GM12878 (cell line): ENCODE data around the gene GALNTL6. TPM values are rescaled to one million over a fixed set of nuclear protein-coding genes. Genes with fewer than 3 reads are reported as not detected.

Experiments used
- ATAC-seq: fragments of 200-7000 bp; cut with Tn5 transposase; 3 replicates; pipeline ENCODE4 v1.9.1; 2020; ENCODE audit warnings: mild to moderate bottlenecking, moderate library complexity
- BruUV-seq: library from RNA; stranded (reverse); fragments of 400-500 nt; replicated peaks from 2 replicates; lab custom pipeline; 2021; lab: Mats Ljungman, UMichigan
- CTCF ChIA-PET: fragments of 300-600 bp; sonication (Branson Sonifier 250); formaldehyde crosslinking; extraction: SDS; loops from one replicate; lab custom pipeline; 2021; ENCODE audit warnings: inconsistent platforms; lab: Yijun Ruan, JAX
- POLR2A ChIA-PET: fragments of 350-600 bp; formaldehyde crosslinking; extraction: SDS; loops from one replicate; lab custom pipeline; 2021; ENCODE audit warnings: inconsistent platforms; lab: Charles Lee
- RAD21 ChIA-PET: fragments of 300-600 bp; sonication (Branson Sonifier 250); formaldehyde crosslinking; loops from one replicate; lab custom pipeline; 2023; ENCODE audit warnings: antibody characterized with exemption; ENCODE audit not compliant: unreplicated experiment; lab: Charles Lee
- SMC1A ChIA-PET: fragments of 300-600 bp; sonication (Branson Sonifier 250); formaldehyde crosslinking; loops from one replicate; lab custom pipeline; 2023; ENCODE audit not compliant: unreplicated experiment, uncharacterized antibody; lab: Charles Lee
- DNase-seq: peaks from one replicate; pipeline ENCODE4 v3.0.0-alpha.2; 2011; ENCODE audit warnings: low read depth, low spot score
- FAIRE-seq: peaks from 3 replicates; lab custom pipeline; 2011; peaks lifted over from hg19 to GRCh38; lab: Jason Lieb, UNC
- H2AFZ ChIP-seq: 2 replicates; pipeline ENCODE4 v1.6.0; 2011; ENCODE audit warnings: low read depth, low read length, control low read depth; ENCODE audit not compliant: control insufficient read depth
- H3K27ac ChIP-seq: 2 replicates; pipeline ENCODE4 v1.5.1; 2011; ENCODE audit warnings: control low read depth; ENCODE audit not compliant: control insufficient read depth, insufficient read depth
- H3K27me3 ChIP-seq, 2 experiments: replicated peaks in 1 of 2; 2 replicates each; pipeline versions ENCODE4 v1.6.0 to v1.6.1; 2011; ENCODE audit warnings: low read length in 1 of 2; ENCODE audit not compliant: control insufficient read depth in 2 of 2, insufficient read depth in 2 of 2
- H3K36me3 ChIP-seq, 2 experiments: 2 replicates each; pipeline ENCODE4 v1.5.1; 2011; ENCODE audit warnings: low read length in 1 of 2; ENCODE audit not compliant: control insufficient read depth in 2 of 2, insufficient read depth in 2 of 2
- H3K4me1 ChIP-seq: 2 replicates; pipeline ENCODE4 v1.6.1; 2011; ENCODE audit warnings: mild to moderate bottlenecking, low read length, moderate library complexity, mixed read lengths; ENCODE audit not compliant: control insufficient read depth, insufficient read depth
- H3K4me2 ChIP-seq: 2 replicates; pipeline ENCODE4 v1.6.0; 2011; ENCODE audit warnings: control low read depth; ENCODE audit not compliant: control insufficient read depth, insufficient read depth
- H3K4me3 ChIP-seq: fragments of 200-600 bp; sonication (generic); 2 replicates; pipeline ENCODE4 v1.5.1; 2016
- H3K79me2 ChIP-seq: 2 replicates; pipeline ENCODE4 v1.6.0; 2011; ENCODE audit warnings: low read length; ENCODE audit not compliant: control insufficient read depth, insufficient read depth
- H3K9ac ChIP-seq: 2 replicates; pipeline ENCODE4 v1.8.0; 2011; ENCODE audit warnings: low read length, control low read depth, mixed read lengths; ENCODE audit not compliant: control insufficient read depth, insufficient read depth
- H3K9me3 ChIP-seq: replicated peaks from 3 replicates; pipeline ENCODE4 v1.5.1; 2011; ENCODE audit warnings: mild to moderate bottlenecking, low read length; ENCODE audit not compliant: control insufficient read depth, insufficient read depth
- H4K20me1 ChIP-seq: 2 replicates; pipeline ENCODE4 v1.6.0; 2011; ENCODE audit not compliant: control insufficient read depth, insufficient read depth
- CBX3 ChIP-seq: fragments of 200-600 bp; sonication (generic); IDR thresholded peaks from 2 replicates; pipeline ENCODE4 v1.6.1; 2016; ENCODE audit warnings: low read depth, borderline replicate concordance
- CREM ChIP-seq: IDR thresholded peaks from 2 replicates; pipeline ENCODE4 v1.6.1; 2014; ENCODE audit warnings: antibody characterized with exemption, low read depth
- EED ChIP-seq: sonication (generic); IDR thresholded peaks from 2 replicates; pipeline ENCODE4 v1.6.1; 2016; ENCODE audit warnings: antibody characterized with exemption, low read depth
- EP300 ChIP-seq, 2 experiments: fragments of 150-350 bp in 1 of 2; IDR thresholded peaks; 2 replicates each; pipeline ENCODE4 v1.6.1; 2011 to 2012; ENCODE audit warnings: low read depth in 2 of 2, low read length in 2 of 2, borderline replicate concordance in 1 of 2, improper control_type of control experiment in 1 of 2, inconsistent platforms in 1 of 2; ENCODE audit not compliant: control insufficient read depth in 1 of 2
- FOS ChIP-seq: IDR thresholded peaks from 3 replicates; pipeline ENCODE4 v1.6.1; 2011; ENCODE audit warnings: borderline replicate concordance; ENCODE audit not compliant: insufficient read length; ENCODE audit errors: extremely low read depth
- HCFC1 ChIP-seq: fragments of 150-350 bp; IDR thresholded peaks from 2 replicates; pipeline ENCODE4 v1.6.1; 2014; ENCODE audit warnings: low read length
- HDAC2 ChIP-seq: fragments of 200-600 bp; sonication (generic); IDR thresholded peaks from 2 replicates; pipeline ENCODE4 v1.6.1; 2017
- IKZF2 ChIP-seq, 2 experiments: fragments of 450-650 bp; IDR thresholded peaks; 2 replicates each; pipeline ENCODE4 v1.6.1; 2017; ENCODE audit warnings: mild to moderate bottlenecking in 2 of 2, moderate library complexity in 2 of 2
- IRF4 ChIP-seq: IDR thresholded peaks from 2 replicates; pipeline ENCODE4 v1.6.1; 2011; ENCODE audit warnings: low read depth, low read length
- JUNB ChIP-seq: IDR thresholded peaks from 2 replicates; pipeline ENCODE4 v1.6.1; 2016; ENCODE audit warnings: antibody characterized with exemption, mild to moderate bottlenecking
- LARP7 ChIP-seq: fragments of 450-650 bp; IDR thresholded peaks from 2 replicates; pipeline ENCODE4 v1.6.1; 2017; ENCODE audit warnings: mild to moderate bottlenecking
- MEF2A ChIP-seq: IDR thresholded peaks from 2 replicates; pipeline ENCODE4 v1.6.1; 2011; ENCODE audit warnings: low read depth, mild to moderate bottlenecking, low read length, moderate library complexity; ENCODE audit not compliant: insufficient read depth
- MTA2 ChIP-seq: fragments of 450-650 bp; IDR thresholded peaks from 2 replicates; pipeline ENCODE4 v1.6.1; 2016; ENCODE audit warnings: low read depth, mild to moderate bottlenecking, moderate library complexity
- NFIC ChIP-seq: IDR thresholded peaks from 2 replicates; pipeline ENCODE4 v1.6.1; 2012; ENCODE audit warnings: low read depth, mild to moderate bottlenecking, inconsistent platforms, low read length, moderate library complexity
- NFYB ChIP-seq: IDR thresholded peaks from 2 replicates; pipeline ENCODE4 v1.6.1; 2011; ENCODE audit warnings: low read depth, mild to moderate bottlenecking, low read length, improper control_type of control experiment, moderate library complexity; ENCODE audit not compliant: insufficient read depth
- PBX3 ChIP-seq: IDR thresholded peaks from 2 replicates; pipeline ENCODE4 v1.6.1; 2011; ENCODE audit warnings: mild to moderate bottlenecking, low read depth, low read length, moderate library complexity; ENCODE audit not compliant: insufficient replicate concordance
- SIN3A ChIP-seq: IDR thresholded peaks from 2 replicates; pipeline ENCODE4 v1.6.1; 2012; ENCODE audit warnings: low read depth, low read length, improper control_type of control experiment
- SIX5 ChIP-seq: IDR thresholded peaks from 2 replicates; pipeline ENCODE4 v1.6.1; 2011; ENCODE audit warnings: mild to moderate bottlenecking, low read depth, low read length, moderate library complexity; ENCODE audit not compliant: severe bottlenecking
- TCF7 ChIP-seq: IDR thresholded peaks from 2 replicates; pipeline ENCODE4 v1.6.1; 2014; ENCODE audit warnings: antibody characterized with exemption, borderline replicate concordance
- ZBED1 ChIP-seq: IDR thresholded peaks from 2 replicates; pipeline ENCODE4 v1.6.1; 2016; ENCODE audit warnings: borderline replicate concordance
- ZNF384 ChIP-seq: IDR thresholded peaks from 2 replicates; pipeline ENCODE4 v1.6.1; 2012; ENCODE audit warnings: low read depth, mild to moderate bottlenecking, low read length, improper control_type of control experiment, borderline replicate concordance
- WGBS: methylation state at CpG from one replicate; pipeline ENCODE4 v1.1.6; 2016; ENCODE audit warnings: low lambda C conversion rate; ENCODE audit not compliant: insufficient replicate concordance, insufficient coverage; ENCODE audit errors: missing lambda C conversion rate; 5-methylcytosine and 5-hydroxymethylcytosine counted together
- in situ Hi-C: fragments of 300-500 bp; cut with MboI; formaldehyde crosslinking; loops from 9 replicates; pipeline ENCODE4 v1.14.3; 2018; ENCODE audit warnings: mixed read lengths
- intact Hi-C: fragments of 100-400 bp; cut with micrococcal nuclease; formaldehyde crosslinking; loops from one replicate; pipeline ENCODE4 v1.14.2; 2022; ENCODE audit not compliant: unreplicated experiment
- polyA plus RNA-seq, 11 experiments: library from polyadenylated mRNA; depleted of rRNA in 4 of 11; unstranded in 6 of 11; stranded (reverse) in 5 of 11; fragments of >200 nt; fragmentation: Nextera tagmentation in 4 of 11; fragmentation: Illumina TruSeq in 1 of 11; extraction: Ambion mirVana in 4 of 11; extraction: Trizol in 1 of 11; gene quantifications; 1 replicate in 1 of 11; 2 replicates in 10 of 11; pipeline versions ENCODE4 v1.2.1 to v1.2.3, GENCODE V29; 2011 to 2016; ENCODE audit warnings: inconsistent platforms in 2 of 11, missing spikeins in 2 of 11, low read depth in 1 of 11
- total RNA-seq, 4 experiments: library from RNA; depleted of rRNA in 3 of 4; stranded (reverse); fragments of >200 nt in 3 of 4; fragmentation: Illumina TruSeq in 1 of 4; extraction: Trizol in 1 of 4; gene quantifications; 2 replicates each; pipeline versions ENCODE4 v1.2.1 to v1.2.3, GENCODE V29; 2013 to 2021
- TF ChIP-seq, protein P1 (sequence below): fragments of 450-650 bp; IDR thresholded peaks from 2 replicates; pipeline ENCODE4 v1.6.1; 2016; ENCODE audit warnings: mild to moderate bottlenecking
- TF ChIP-seq, protein P2 (sequence below): IDR thresholded peaks from 2 replicates; pipeline ENCODE4 v1.6.1; 2012; ENCODE audit warnings: low read depth, low read length, improper control_type of control experiment

The GALNTL6 gene
- total and polyA plus RNA-seq, 10 of the 15 experiments (the other 5 are each of a cell fraction or from before 2014, with no cell fraction given): 0.01 to 0.29 TPM; not detected in 8

GRCh38 chr4:172050911-172051310 is 237.7 kb downstream of the GALNTL6 start (continued):
- TF ChIP-seq, protein P1, sequence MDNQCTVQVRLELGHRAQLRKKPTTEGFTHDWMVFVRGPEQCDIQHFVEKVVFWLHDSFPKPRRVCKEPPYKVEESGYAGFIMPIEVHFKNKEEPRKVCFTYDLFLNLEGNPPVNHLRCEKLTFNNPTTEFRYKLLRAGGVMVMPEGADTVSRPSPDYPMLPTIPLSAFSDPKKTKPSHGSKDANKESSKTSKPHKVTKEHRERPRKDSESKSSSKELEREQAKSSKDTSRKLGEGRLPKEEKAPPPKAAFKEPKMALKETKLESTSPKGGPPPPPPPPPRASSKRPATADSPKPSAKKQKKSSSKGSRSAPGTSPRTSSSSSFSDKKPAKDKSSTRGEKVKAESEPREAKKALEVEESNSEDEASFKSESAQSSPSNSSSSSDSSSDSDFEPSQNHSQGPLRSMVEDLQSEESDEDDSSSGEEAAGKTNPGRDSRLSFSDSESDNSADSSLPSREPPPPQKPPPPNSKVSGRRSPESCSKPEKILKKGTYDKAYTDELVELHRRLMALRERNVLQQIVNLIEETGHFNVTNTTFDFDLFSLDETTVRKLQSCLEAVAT: no peak
- TF ChIP-seq ZNF384 (no peak), CREM (no peak)
- TF ChIP-seq, all 136 proteins: peak for 0

DNA sequence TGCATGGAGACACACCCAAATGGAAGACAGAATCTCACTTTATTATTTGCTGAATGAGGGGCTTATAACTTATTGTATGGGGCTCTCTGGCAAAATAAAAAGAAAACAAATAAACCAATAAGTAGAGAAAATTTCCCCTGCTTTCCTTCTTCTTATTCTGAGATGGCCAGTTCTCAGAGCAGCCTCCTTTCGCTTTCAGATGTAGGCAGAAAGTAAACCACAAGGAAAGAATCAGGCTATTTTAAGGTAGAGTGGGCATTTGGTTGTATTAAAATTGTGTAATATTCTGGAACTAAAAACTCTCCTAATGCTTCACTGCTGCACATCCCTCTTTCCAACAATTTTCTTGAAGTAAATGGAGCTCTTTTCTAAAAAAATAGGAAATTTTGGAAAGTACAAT is 241.8 kb downstream of the GALNTL6 start:
- ChIA-PET CTCF (interaction anchor here (0.9 kb wide), 1 partner anchor 13 kb away, joined by 3 read pairs; no protein-coding TSS in a partner anchor), SMC1A (no interaction called here), RAD21 (no interaction called here), POLR2A (no interaction called here)
- 0% methylated on average over 1 of the region's 1 CpG for WGBS
- Histone ChIP-seq H3K27me3 (no peaks in the 10 kb centered on the region), H3K4me2 (peak overlapping the region; percentile 28; the same call in 1 of the 2 replicates), H3K27ac (no peak overlapping the region), H2AFZ (no peak overlapping the region), H3K36me3 (no peaks in the 10 kb centered on the region), H4K20me1 (no peaks in the 10 kb centered on the region), H3K4me1 (0 out of 2 replicates have a peak, but pooled peaks cover 3% of the 10 kb centered on the region), H3K4me3 (no peak overlapping the region), H3K9me3 (no peaks in the 10 kb centered on the region), H3K9ac (no peak overlapping the region), H3K79me2 (no peaks in the 10 kb centered on the region)
- no peak for FAIRE-seq
- peak; percentile 83 for ATAC-seq
- BruUV-seq: no TSS peak
- intact Hi-C loops: no loop called here
- no peak for DNase-seq
- in situ Hi-C loops: no loop called here
- TF ChIP-seq HCFC1 (no peak), MEF2A (peak; percentile 79; the same call in 1 of the 2 replicates), NFIC (peak; percentile 69), IRF4 (no peak), LARP7 (no peak), MTA2 (no peak), TCF7 (no peak), ZBED1 (no peak), PBX3 (no peak), HDAC2 (no peak), SIX5 (no peak), FOS (no peak), EP300 (IDR thresholded peaks at IDR 0.05; ENCODE audit: borderline replicate concordance in 1 of 2, control insufficient read depth in 1 of 2, low read depth in 2 of 2, low read length in 2 of 2) (no peak), CBX3 (no peak), IKZF2 (IDR thresholded peaks at IDR 0.05) (peak; percentile 15 to 20; a peak in 1 of 4 replicates), EED (peak; percentile 53; the same call in 1 of the 2 replicates), SIN3A (no peak), JUNB (peak; percentile 49), NFYB (no peak)
- TF ChIP-seq, protein P2, sequence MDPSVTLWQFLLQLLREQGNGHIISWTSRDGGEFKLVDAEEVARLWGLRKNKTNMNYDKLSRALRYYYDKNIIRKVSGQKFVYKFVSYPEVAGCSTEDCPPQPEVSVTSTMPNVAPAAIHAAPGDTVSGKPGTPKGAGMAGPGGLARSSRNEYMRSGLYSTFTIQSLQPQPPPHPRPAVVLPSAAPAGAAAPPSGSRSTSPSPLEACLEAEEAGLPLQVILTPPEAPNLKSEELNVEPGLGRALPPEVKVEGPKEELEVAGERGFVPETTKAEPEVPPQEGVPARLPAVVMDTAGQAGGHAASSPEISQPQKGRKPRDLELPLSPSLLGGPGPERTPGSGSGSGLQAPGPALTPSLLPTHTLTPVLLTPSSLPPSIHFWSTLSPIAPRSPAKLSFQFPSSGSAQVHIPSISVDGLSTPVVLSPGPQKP: no peak
